Suprapubic skin (tissue), 4 donors: Measurements from ENCODE around the gene CARMIL3. TPM values are rescaled to one million over a fixed set of nuclear protein-coding genes. Genes with fewer than 3 reads are reported as not detected.
"Not testable (repeated sequence)": the region's sequence is repeated elsewhere in the genome, so short reads cannot be mapped to it uniquely, and the experiment has no call there.

Experiments
- DNase-seq, 2 donors: peaks; one replicate each; pipeline ENCODE4 v3.0.0-alpha.2; 2019; ENCODE audit warnings: low spot score in 2 of 2
- H3K27ac ChIP-seq: fragments of 200-600 bp; sonication (generic); one replicate; pipeline ENCODE4 v1.5.1; 2019
- H3K27me3 ChIP-seq: fragments of 200-600 bp; sonication (generic); one replicate; pipeline ENCODE4 v1.5.1; 2019
- H3K36me3 ChIP-seq: fragments of 200-600 bp; sonication (generic); one replicate; pipeline ENCODE4 v1.5.1; 2019
- H3K4me1 ChIP-seq: fragments of 200-600 bp; sonication (generic); one replicate; pipeline ENCODE4 v1.5.1; 2019
- H3K4me3 ChIP-seq: fragments of 200-600 bp; sonication (generic); one replicate; pipeline ENCODE4 v1.5.1; 2019; ENCODE audit warnings: mild to moderate bottlenecking
- H3K9me3 ChIP-seq: fragments of 200-600 bp; sonication (generic); one replicate; pipeline ENCODE4 v1.5.1; 2019
- EP300 ChIP-seq: sonication (generic); formaldehyde crosslinking; IDR thresholded peaks from one replicate; pipeline ENCODE4 v1.6.1; 2017; ENCODE audit warnings: antibody characterized with exemption
- POLR2A ChIP-seq, 2 donors: fragments of 450-650 bp; IDR thresholded peaks; one replicate each; pipeline ENCODE4 v1.6.1; 2017; ENCODE audit warnings: antibody characterized with exemption in 2 of 2, mild to moderate bottlenecking in 2 of 2, moderate library complexity in 2 of 2
- POLR2AphosphoS5 ChIP-seq, 3 donors: sonication (generic); formaldehyde crosslinking; IDR thresholded peaks; one replicate each; pipeline ENCODE4 v1.6.1; 2017; ENCODE audit warnings: antibody characterized with exemption in 3 of 3
- WGBS: methylation state at CpG from one replicate; pipeline ENCODE4 v1.1.5; 2018; 5-methylcytosine and 5-hydroxymethylcytosine counted together
- total RNA-seq, 4 donors: library from RNA; depleted of rRNA; stranded (reverse); fragments of >200 nt; gene quantifications; one replicate each; pipeline ENCODE4 v1.1.0, GENCODE V29; 2016
- TF ChIP-seq, protein P1 (sequence below), 2 donors: fragments of 200-600 bp in 1 of 2; fragments of 450-650 bp in 1 of 2; sonication (generic) in 1 of 2; IDR thresholded peaks; one replicate each; pipeline ENCODE4 v1.5.1; 2016 to 2019; ENCODE audit warnings: antibody characterized with exemption in 2 of 2, mild to moderate bottlenecking in 1 of 2, moderate library complexity in 1 of 2

The CARMIL3 gene
- total RNA-seq, 4 donors from 2014 or later, result 5.9 to 11.2 (median 7.7) TPM

GRCh38 chr14:24100982-24101494 is 49.2 kb downstream of the CARMIL3 start:
- no peaks in the 10 kb centered on the region for H3K9me3 ChIP-seq
- H3K4me1 ChIP-seq, result no peaks in the 10 kb centered on the region
- peaks cover 35% of the 10 kb centered on the region for H3K36me3 ChIP-seq
- TF ChIP-seq, protein P1, sequence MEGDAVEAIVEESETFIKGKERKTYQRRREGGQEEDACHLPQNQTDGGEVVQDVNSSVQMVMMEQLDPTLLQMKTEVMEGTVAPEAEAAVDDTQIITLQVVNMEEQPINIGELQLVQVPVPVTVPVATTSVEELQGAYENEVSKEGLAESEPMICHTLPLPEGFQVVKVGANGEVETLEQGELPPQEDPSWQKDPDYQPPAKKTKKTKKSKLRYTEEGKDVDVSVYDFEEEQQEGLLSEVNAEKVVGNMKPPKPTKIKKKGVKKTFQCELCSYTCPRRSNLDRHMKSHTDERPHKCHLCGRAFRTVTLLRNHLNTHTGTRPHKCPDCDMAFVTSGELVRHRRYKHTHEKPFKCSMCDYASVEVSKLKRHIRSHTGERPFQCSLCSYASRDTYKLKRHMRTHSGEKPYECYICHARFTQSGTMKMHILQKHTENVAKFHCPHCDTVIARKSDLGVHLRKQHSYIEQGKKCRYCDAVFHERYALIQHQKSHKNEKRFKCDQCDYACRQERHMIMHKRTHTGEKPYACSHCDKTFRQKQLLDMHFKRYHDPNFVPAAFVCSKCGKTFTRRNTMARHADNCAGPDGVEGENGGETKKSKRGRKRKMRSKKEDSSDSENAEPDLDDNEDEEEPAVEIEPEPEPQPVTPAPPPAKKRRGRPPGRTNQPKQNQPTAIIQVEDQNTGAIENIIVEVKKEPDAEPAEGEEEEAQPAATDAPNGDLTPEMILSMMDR (IDR thresholded peaks at IDR 0.05), result no peak
- TF ChIP-seq POLR2AphosphoS5 (IDR thresholded peaks at IDR 0.05) (no peak), EP300 (no peak), POLR2A (IDR thresholded peaks at IDR 0.05) (no peak)
- 86% methylated on average over 3 of the region's 3 CpGs for WGBS
- DNase-seq, result no peak
- H3K27ac ChIP-seq, result no peak overlapping the region
- H3K27me3 ChIP-seq, result no peaks in the 10 kb centered on the region
- no peak overlapping the region for H3K4me3 ChIP-seq

DNA sequence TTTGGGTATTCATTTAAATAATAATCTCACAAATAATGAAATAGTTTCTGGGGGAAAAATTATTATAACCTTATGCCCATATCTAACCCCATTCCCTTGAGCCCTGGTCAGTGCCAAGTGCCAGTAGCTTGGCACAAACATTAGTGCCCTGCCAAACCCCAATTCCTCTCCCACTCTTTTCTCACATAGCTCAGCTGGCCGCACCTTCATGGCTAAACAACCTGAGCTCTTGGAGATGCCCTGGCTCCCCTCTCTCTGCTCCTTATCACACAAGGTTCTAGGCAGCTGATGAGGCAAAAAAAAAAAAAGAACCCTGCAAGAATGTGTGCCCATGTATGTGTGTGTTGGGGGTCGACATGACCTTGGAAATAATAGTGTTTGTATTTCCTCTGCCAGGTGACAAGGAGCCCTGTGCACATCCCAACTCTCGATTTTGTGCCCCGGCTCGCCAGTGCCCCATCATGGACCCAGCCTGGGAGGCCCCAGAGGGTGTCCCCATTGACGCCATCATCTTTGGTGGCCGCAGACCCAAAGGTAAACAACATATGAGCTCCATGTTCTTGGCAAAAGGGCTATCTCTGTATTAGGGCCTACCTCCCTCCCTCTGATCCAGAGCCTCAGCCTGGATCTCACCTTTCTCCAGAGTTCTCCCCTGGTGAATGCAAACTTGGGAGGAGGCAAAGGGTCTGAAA is 50.7 kb downstream of the CARMIL3 start:
- peaks cover 35% of the 10 kb centered on the region for H3K36me3 ChIP-seq

DNA sequence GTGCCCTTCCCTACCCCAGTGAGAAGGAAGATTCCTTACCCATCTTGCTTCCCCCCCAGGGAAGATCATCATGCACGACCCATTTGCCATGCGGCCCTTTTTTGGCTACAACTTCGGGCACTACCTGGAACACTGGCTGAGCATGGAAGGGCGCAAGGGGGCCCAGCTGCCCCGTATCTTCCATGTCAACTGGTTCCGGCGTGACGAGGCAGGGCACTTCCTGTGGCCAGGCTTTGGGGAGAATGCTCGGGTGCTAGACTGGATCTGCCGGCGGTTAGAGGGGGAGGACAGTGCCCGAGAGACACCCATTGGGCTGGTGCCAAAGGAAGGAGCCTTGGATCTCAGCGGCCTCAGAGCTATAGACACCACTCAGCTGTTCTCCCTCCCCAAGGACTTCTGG is 51.6 kb downstream of the CARMIL3 start:
- no peak overlapping the region for H3K4me3 ChIP-seq
- 94% methylated on average over 10 of the region's 13 CpGs for WGBS
- H3K27me3 ChIP-seq, result no peaks in the 10 kb centered on the region
- no peaks in the 10 kb centered on the region for H3K9me3 ChIP-seq
- TF ChIP-seq, protein P1 (IDR thresholded peaks at IDR 0.05), result no peak
- no peak for TF ChIP-seq POLR2AphosphoS5 (IDR thresholded peaks at IDR 0.05)
- TF ChIP-seq EP300, result no peak
- TF ChIP-seq POLR2A (IDR thresholded peaks at IDR 0.05), result no peak
- H3K4me1 ChIP-seq, result peaks cover 6% of the 10 kb centered on the region
- no peak for DNase-seq
- peaks cover 29% of the 10 kb centered on the region for H3K36me3 ChIP-seq
- no peak overlapping the region for H3K27ac ChIP-seq

More for the DNA sequence above, 50.7 kb downstream of the CARMIL3 start:
- Histone ChIP-seq H3K4me3 (no peak overlapping the region), H3K27me3 (no peaks in the 10 kb centered on the region), H3K27ac (no peak overlapping the region), H3K4me1 (peaks cover 6% of the 10 kb centered on the region), H3K9me3 (no peaks in the 10 kb centered on the region)
- no peak for TF ChIP-seq POLR2AphosphoS5 (IDR thresholded peaks at IDR 0.05)
- TF ChIP-seq POLR2A (IDR thresholded peaks at IDR 0.05), result no peak
- no peak for TF ChIP-seq EP300
- TF ChIP-seq, protein P1 (IDR thresholded peaks at IDR 0.05), result no peak
- DNase-seq, result no peak
- WGBS, result 97% methylated on average over 7 of the region's 7 CpGs

- 91% methylated on average over 8 of the region's 8 CpGs for WGBS
Measured at GRCh38 chr14:24105609-24106239, 53.9 kb downstream of the CARMIL3 start.

DNA sequence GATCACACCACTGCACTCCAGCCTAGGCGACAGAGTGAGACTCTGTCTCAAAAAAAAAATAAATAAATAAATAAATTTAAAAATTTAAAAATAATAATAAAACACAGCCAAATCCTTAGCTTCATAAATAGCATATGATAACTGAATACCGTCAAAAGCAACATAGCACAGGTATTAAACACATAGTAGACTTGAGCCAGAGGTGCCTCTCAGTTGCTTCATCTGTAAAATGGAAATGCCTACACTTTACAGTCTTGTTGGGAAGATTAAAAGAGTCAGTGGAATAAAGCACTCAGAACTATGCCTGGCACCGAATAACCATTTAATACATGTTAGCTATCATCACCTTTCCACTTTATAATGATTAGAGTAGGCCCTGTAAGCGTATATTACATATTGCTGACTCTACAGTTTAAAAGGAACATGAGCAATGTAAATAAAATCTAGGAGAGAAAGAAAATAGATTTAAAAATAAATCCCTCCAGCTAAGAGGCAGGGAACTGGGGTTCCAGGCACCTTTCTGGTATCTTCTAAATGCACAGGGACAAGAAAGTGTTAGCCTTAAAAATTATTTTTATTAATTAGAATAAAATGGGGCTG is 55.0 kb downstream of the CARMIL3 start:
- no peaks in the 10 kb centered on the region for H3K9me3 ChIP-seq

More at GRCh38 chr14:24105609-24106239, 53.9 kb downstream of the CARMIL3 start:
- not testable (repeated sequence) for DNase-seq, H3K27ac ChIP-seq, H3K27me3 ChIP-seq, H3K4me3 ChIP-seq, H3K9me3 ChIP-seq
- peaks cover 14% of the 10 kb centered on the region for H3K4me1 ChIP-seq
- peaks cover 11% of the 10 kb centered on the region for H3K36me3 ChIP-seq

More for the DNA sequence above, 55.0 kb downstream of the CARMIL3 start:
- H3K27me3 ChIP-seq, result no peaks in the 10 kb centered on the region
- no peak for TF ChIP-seq EP300
- TF ChIP-seq, protein P1 (IDR thresholded peaks at IDR 0.05), result no peak
- no peak for TF ChIP-seq POLR2A (IDR thresholded peaks at IDR 0.05)
- no peak for TF ChIP-seq POLR2AphosphoS5 (IDR thresholded peaks at IDR 0.05)
- H3K4me1 ChIP-seq, result peaks cover 14% of the 10 kb centered on the region
- H3K4me3 ChIP-seq, result no peak overlapping the region
- no peak overlapping the region for H3K27ac ChIP-seq
- 89% methylated on average over 4 of the region's 4 CpGs for WGBS
- no peak for DNase-seq
- H3K36me3 ChIP-seq, result peaks cover 11% of the 10 kb centered on the region
